Stimulated activated CD8-positive, alpha-beta memory T cell treated with anti-CD3 and anti-CD28 coated beads, Interleukin-7, amount 100 ng/mL, for 1 hour (primary cell): Measurements from ENCODE around the gene RGS2.

Source experiments
- DNase-seq, 2 donors: peaks; one replicate each; pipeline ENCODE4 v3.0.0-alpha.2; 2020; ENCODE audit warnings: low read depth in 2 of 2

Gene RGS2

GRCh38 chr1:192830595-192831246 lies 21.9 kb downstream of the RGS2 start:
- DNase-seq, result no peak

GRCh38 chr1:192831706-192832355 lies 23.0 kb downstream of the RGS2 start:
- no peak for DNase-seq

- no peak for DNase-seq
Observed at GRCh38 chr1:192832492-192832891, 23.7 kb downstream of the RGS2 start.

- no peak for DNase-seq
Observed at GRCh38 chr1:192835116-192835515, 26.3 kb downstream of the RGS2 start.

GRCh38 chr1:192839162-192840066 lies 30.6 kb downstream of the RGS2 start:
- no peak for DNase-seq

- DNase-seq, result no peak
Observed at GRCh38 chr1:192844360-192844759, 35.5 kb downstream of the RGS2 start.

GRCh38 chr1:192846950-192847349 lies 38.1 kb downstream of the RGS2 start:
- DNase-seq, result no peak

- DNase-seq, result no peak
Observed at GRCh38 chr1:192849011-192849410, 40.2 kb downstream of the RGS2 start.

GRCh38 chr1:192849442-192849841 lies 40.6 kb downstream of the RGS2 start:
- DNase-seq, result no peak

GRCh38 chr1:192852001-192852947 lies 43.4 kb downstream of the RGS2 start:
- no peak for DNase-seq

- no peak for DNase-seq
Observed at GRCh38 chr1:192858456-192858855, 49.6 kb downstream of the RGS2 start.

- DNase-seq, result no peak
Observed at GRCh38 chr1:192859808-192860207, 51.0 kb downstream of the RGS2 start.

GRCh38 chr1:192860478-192861185 lies 51.8 kb downstream of the RGS2 start:
- no peak for DNase-seq

- no peak for DNase-seq
Observed at GRCh38 chr1:192861860-192862259, 53.0 kb downstream of the RGS2 start.
